ENCODE measurements around the gene RAG1.
"Not testable (repeated sequence)": the region's sequence is repeated elsewhere in the genome, so short reads cannot be mapped to it uniquely, and the experiment has no call there.

RAG1 gene

DNA sequence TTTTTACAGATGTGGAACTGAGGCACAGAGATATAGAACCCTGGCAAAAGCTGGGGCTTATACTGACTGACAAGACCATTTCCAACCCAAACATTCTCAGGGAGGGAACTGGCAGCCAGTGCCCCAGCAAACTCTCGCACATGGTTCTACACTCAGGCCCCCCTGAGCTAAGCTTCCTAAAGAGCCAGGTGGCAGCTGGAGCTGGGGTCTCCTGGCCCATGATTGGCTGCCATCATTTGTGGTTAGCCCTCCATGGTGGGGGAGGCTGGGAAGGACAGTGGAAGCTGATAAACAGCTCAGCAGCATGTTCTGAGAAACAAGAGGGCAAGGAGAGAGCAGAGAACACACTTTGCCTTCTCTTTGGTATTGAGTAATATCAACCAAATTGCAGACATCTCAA lies at the start of gene RAG1:
Gene RAG1 (plus strand): TSS at position 314 of the 400 bp plus-strand sequence. CDS start 5,298 bp downstream, outside the sequence.
- Histone ChIP-seq H3K4me3 (ENCODE audit: low read length) (no peak within 1 kb of the TSS), H3K9me3 (ENCODE audit: control insufficient read depth, insufficient read depth, low read length) (no peaks in the 10 kb centered on the region), H3K27ac (ENCODE audit: low read length) (no peak within 1 kb of the TSS), H3K4me1 (ENCODE audit: control insufficient read depth, insufficient read depth, low read length) (no peaks in the 10 kb centered on the region), H3K27me3 (ENCODE audit: control insufficient read depth, insufficient read depth, low read length) (peaks cover 2% of the 10 kb centered on the region; the same call in 1 of the 2 replicates), H3K36me3 (ENCODE audit: control insufficient read depth, insufficient read depth, low read length) (no peaks in the 10 kb centered on the region)
- no peak for DNase-seq (ENCODE audit: low read depth, low spot score)
- no CpG with 5 or more reads among the region's 1 CpG for WGBS (ENCODE audit: insufficient coverage, insufficient read length)

- Histone ChIP-seq H3K4me3 (ENCODE audit: low read length) (no peak overlapping the region), H3K27me3 (ENCODE audit: control insufficient read depth, insufficient read depth, low read length) (no peaks in the 10 kb centered on the region), H3K4me1 (ENCODE audit: control insufficient read depth, insufficient read depth, low read length) (no peaks in the 10 kb centered on the region), H3K27ac (ENCODE audit: low read length) (no peak overlapping the region), H3K36me3 (ENCODE audit: control insufficient read depth, insufficient read depth, low read length) (no peaks in the 10 kb centered on the region), H3K9me3 (ENCODE audit: control insufficient read depth, insufficient read depth, low read length) (no peaks in the 10 kb centered on the region)
- DNase-seq (ENCODE audit: low read depth, low spot score), result no peak
Measured at GRCh38 chr11:36530840-36531239, 37.0 kb upstream of the RAG1 start.

GRCh38 chr11:36532941-36533601 lies 34.7 kb upstream of the RAG1 start:
- H3K4me3 ChIP-seq (ENCODE audit: low read length), result no peak overlapping the region
- H3K36me3 ChIP-seq (ENCODE audit: control insufficient read depth, insufficient read depth, low read length), result no peaks in the 10 kb centered on the region
- DNase-seq (ENCODE audit: low read depth, low spot score), result no peak
- no peaks in the 10 kb centered on the region for H3K9me3 ChIP-seq (ENCODE audit: control insufficient read depth, insufficient read depth, low read length)
- no peaks in the 10 kb centered on the region for H3K4me1 ChIP-seq (ENCODE audit: control insufficient read depth, insufficient read depth, low read length)
- H3K27me3 ChIP-seq (ENCODE audit: control insufficient read depth, insufficient read depth, low read length), result no peaks in the 10 kb centered on the region
- H3K27ac ChIP-seq (ENCODE audit: low read length), result no peak overlapping the region
- no CpG with 5 or more reads among the region's 8 CpGs for WGBS (ENCODE audit: insufficient coverage, insufficient read length)

- no peak overlapping the region for H3K4me3 ChIP-seq (ENCODE audit: low read length)
- no peak overlapping the region for H3K27ac ChIP-seq (ENCODE audit: low read length)
- H3K4me1 ChIP-seq (ENCODE audit: control insufficient read depth, insufficient read depth, low read length), result no peaks in the 10 kb centered on the region
- no peaks in the 10 kb centered on the region for H3K36me3 ChIP-seq (ENCODE audit: control insufficient read depth, insufficient read depth, low read length)
- H3K9me3 ChIP-seq (ENCODE audit: control insufficient read depth, insufficient read depth, low read length), result no peaks in the 10 kb centered on the region
- no peak for DNase-seq (ENCODE audit: low read depth, low spot score)
- WGBS (ENCODE audit: insufficient coverage, insufficient read length), result no CpG with 5 or more reads among the region's 3 CpGs
- H3K27me3 ChIP-seq (ENCODE audit: control insufficient read depth, insufficient read depth, low read length), result no peaks in the 10 kb centered on the region
Measured at GRCh38 chr11:36534276-36534840, 33.4 kb upstream of the RAG1 start.

- no peak for DNase-seq (ENCODE audit: low read depth, low spot score)
- Histone ChIP-seq H3K27ac (ENCODE audit: low read length) (no peak overlapping the region), H3K9me3 (ENCODE audit: control insufficient read depth, insufficient read depth, low read length) (no peaks in the 10 kb centered on the region), H3K4me1 (ENCODE audit: control insufficient read depth, insufficient read depth, low read length) (peaks cover 3% of the 10 kb centered on the region; the same call in 1 of the 2 replicates), H3K27me3 (ENCODE audit: control insufficient read depth, insufficient read depth, low read length) (no peaks in the 10 kb centered on the region), H3K36me3 (ENCODE audit: control insufficient read depth, insufficient read depth, low read length) (no peaks in the 10 kb centered on the region), H3K4me3 (ENCODE audit: low read length) (no peak overlapping the region)
- WGBS (ENCODE audit: insufficient coverage, insufficient read length), result no CpG with 5 or more reads among the region's 6 CpGs
Measured at GRCh38 chr11:36540998-36541397, 26.8 kb upstream of the RAG1 start.

- Histone ChIP-seq H3K36me3 (ENCODE audit: control insufficient read depth, insufficient read depth, low read length) (no peaks in the 10 kb centered on the region), H3K4me3 (ENCODE audit: low read length) (no peak overlapping the region), H3K9me3 (ENCODE audit: control insufficient read depth, insufficient read depth, low read length) (no peaks in the 10 kb centered on the region), H3K27ac (ENCODE audit: low read length) (no peak overlapping the region), H3K27me3 (ENCODE audit: control insufficient read depth, insufficient read depth, low read length) (no peaks in the 10 kb centered on the region), H3K4me1 (ENCODE audit: control insufficient read depth, insufficient read depth, low read length) (no peaks in the 10 kb centered on the region)
- WGBS (ENCODE audit: insufficient coverage, insufficient read length), result no CpG with 5 or more reads among the region's 1 CpG
- DNase-seq (ENCODE audit: low read depth, low spot score), result no peak
Measured at GRCh38 chr11:36550385-36551115, 17.3 kb upstream of the RAG1 start.

DNA sequence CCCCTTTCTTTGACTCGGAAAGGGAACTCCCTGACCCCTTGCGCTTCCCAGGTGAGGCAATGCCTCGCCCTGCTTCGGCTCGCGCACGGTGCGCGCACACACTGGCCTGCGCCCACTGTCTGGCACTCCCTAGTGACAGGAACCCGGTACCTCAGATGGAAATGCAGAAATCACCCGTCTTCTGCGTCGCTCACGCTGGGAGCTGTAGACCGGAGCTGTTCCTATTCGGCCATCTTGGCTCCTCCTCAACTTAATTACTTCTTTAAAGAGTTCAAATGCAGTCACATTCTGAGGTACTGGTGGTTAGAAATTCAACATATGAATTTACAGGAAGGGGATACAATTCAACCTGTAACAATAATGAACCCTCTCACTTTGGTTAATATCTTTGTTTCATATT lies 10.4 kb upstream of the RAG1 start:
- H3K36me3 ChIP-seq (ENCODE audit: control insufficient read depth, insufficient read depth, low read length); H3K4me3 ChIP-seq (ENCODE audit: low read length); H3K9me3 ChIP-seq (ENCODE audit: control insufficient read depth, insufficient read depth, low read length); H3K27ac ChIP-seq (ENCODE audit: low read length); DNase-seq (ENCODE audit: low read depth, low spot score); H3K27me3 ChIP-seq (ENCODE audit: control insufficient read depth, insufficient read depth, low read length); H3K4me1 ChIP-seq (ENCODE audit: control insufficient read depth, insufficient read depth, low read length): not testable (repeated sequence)
- no CpG with 5 or more reads among the region's 17 CpGs for WGBS (ENCODE audit: insufficient coverage, insufficient read length)

DNA sequence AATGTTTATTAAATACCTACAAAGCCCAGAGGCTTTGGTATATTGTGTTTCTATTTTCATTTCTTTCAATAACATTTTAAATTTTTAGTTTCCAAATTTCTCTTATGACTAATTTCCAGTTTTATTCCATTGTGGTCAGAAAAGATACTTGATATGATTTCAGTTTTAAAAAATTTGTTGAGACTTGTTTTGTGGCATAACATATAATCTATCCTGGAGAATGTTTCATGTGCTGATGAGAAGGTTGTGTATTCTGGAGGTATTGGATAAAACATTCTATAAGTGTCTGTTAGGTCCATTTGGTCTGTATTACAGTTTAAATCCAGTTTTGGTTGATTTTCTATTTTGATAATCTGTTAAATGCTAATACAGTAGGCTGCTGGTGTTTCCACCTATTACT lies 9.8 kb upstream of the RAG1 start:
- no peak overlapping the region for H3K27ac ChIP-seq (ENCODE audit: low read length)
- DNase-seq (ENCODE audit: low read depth, low spot score), result no peak
- no peaks in the 10 kb centered on the region for H3K36me3 ChIP-seq (ENCODE audit: control insufficient read depth, insufficient read depth, low read length)
- H3K4me3 ChIP-seq (ENCODE audit: low read length), result no peak overlapping the region
- H3K9me3 ChIP-seq (ENCODE audit: control insufficient read depth, insufficient read depth, low read length), result no peaks in the 10 kb centered on the region
- no peaks in the 10 kb centered on the region for H3K4me1 ChIP-seq (ENCODE audit: control insufficient read depth, insufficient read depth, low read length)
- H3K27me3 ChIP-seq (ENCODE audit: control insufficient read depth, insufficient read depth, low read length), result no peaks in the 10 kb centered on the region

GRCh38 chr11:36558571-36559413 lies 9.0 kb upstream of the RAG1 start:
- Histone ChIP-seq H3K27me3 (ENCODE audit: control insufficient read depth, insufficient read depth, low read length) (no peaks in the 10 kb centered on the region), H3K4me3 (ENCODE audit: low read length) (no peak overlapping the region), H3K4me1 (ENCODE audit: control insufficient read depth, insufficient read depth, low read length) (no peaks in the 10 kb centered on the region), H3K36me3 (ENCODE audit: control insufficient read depth, insufficient read depth, low read length) (no peaks in the 10 kb centered on the region), H3K9me3 (ENCODE audit: control insufficient read depth, insufficient read depth, low read length) (no peaks in the 10 kb centered on the region), H3K27ac (ENCODE audit: low read length) (no peak overlapping the region)
- DNase-seq (ENCODE audit: low read depth, low spot score), result no peak
- WGBS (ENCODE audit: insufficient coverage, insufficient read length), result no CpG with 5 or more reads among the region's 4 CpGs

GRCh38 chr11:36564376-36565030 lies 3.3 kb upstream of the RAG1 start:
- Histone ChIP-seq H3K9me3 (ENCODE audit: control insufficient read depth, insufficient read depth, low read length) (no peaks in the 10 kb centered on the region), H3K27me3 (ENCODE audit: control insufficient read depth, insufficient read depth, low read length) (peaks cover 2% of the 10 kb centered on the region; the same call in 1 of the 2 replicates), H3K4me3 (ENCODE audit: low read length) (no peak overlapping the region; the same call in 1 of the 2 replicates), H3K27ac (ENCODE audit: low read length) (no peak overlapping the region), H3K36me3 (ENCODE audit: control insufficient read depth, insufficient read depth, low read length) (no peaks in the 10 kb centered on the region), H3K4me1 (ENCODE audit: control insufficient read depth, insufficient read depth, low read length) (no peaks in the 10 kb centered on the region)
- no CpG with 5 or more reads among the region's 15 CpGs for WGBS (ENCODE audit: insufficient coverage, insufficient read length)
- no peak for DNase-seq (ENCODE audit: low read depth, low spot score)

Data from iPS DF 6.9 (cell line).